H1 (cell line): Measurements from ENCODE around the gene ASTN2. TPM values are rescaled to one million over a fixed set of nuclear protein-coding genes. Genes with fewer than 3 reads are reported as not detected.

Experiments used
- CTCF ChIA-PET: fragments of 300-600 bp; sonication (Branson Sonifier 250); formaldehyde crosslinking; loops from one replicate; lab custom pipeline; 2021; ENCODE audit not compliant: partially characterized antibody; lab: Charles Lee
- POLR2A ChIA-PET: fragments of 300-600 bp; sonication (Branson Sonifier 250); formaldehyde crosslinking; loops from one replicate; lab custom pipeline; 2021; ENCODE audit warnings: inconsistent platforms; ENCODE audit not compliant: partially characterized antibody; lab: Charles Lee
- DNase-seq, 2 experiments: peaks; one replicate each; pipeline versions ENCODE4 v3.0.0 to v3.0.0-alpha.2; 2010 to 2022; ENCODE audit warnings: low spot score in 2 of 2, low read depth in 1 of 2, mixed read lengths in 1 of 2
- FAIRE-seq: peaks from 2 replicates; lab custom pipeline; 2011; peaks lifted over from hg19 to GRCh38; lab: Jason Lieb, UNC
- H2AFZ ChIP-seq: 2 replicates; pipeline ENCODE4 v1.8.1; 2012; ENCODE audit warnings: low read length, inconsistent platforms
- H2AK5ac ChIP-seq: 2 replicates; pipeline ENCODE4 v1.6.1; 2013; ENCODE audit warnings: low read depth, low read length
- H2BK120ac ChIP-seq: replicated peaks from 2 replicates; pipeline ENCODE3; 2013; ENCODE audit warnings: low read depth, low read length, inconsistent platforms
- H2BK12ac ChIP-seq: 2 replicates; pipeline ENCODE4 v1.6.1; 2013; ENCODE audit warnings: low read depth, low read length
- H2BK15ac ChIP-seq: 2 replicates; pipeline ENCODE4 v1.6.1; 2013; ENCODE audit warnings: low read length
- H2BK20ac ChIP-seq: 2 replicates; pipeline ENCODE4 v1.6.1; 2013; ENCODE audit warnings: low read length
- H2BK5ac ChIP-seq: 2 replicates; pipeline ENCODE4 v1.6.1; 2013; ENCODE audit warnings: low read depth, low read length
- H3K14ac ChIP-seq: 2 replicates; pipeline ENCODE4 v1.6.1; 2013; ENCODE audit warnings: inconsistent platforms; ENCODE audit not compliant: insufficient read length
- H3K18ac ChIP-seq: 2 replicates; pipeline ENCODE4 v1.6.1; 2013; ENCODE audit warnings: low read length; ENCODE audit errors: extremely low read depth
- H3K23ac ChIP-seq: 2 replicates; pipeline ENCODE4 v1.6.1; 2013; ENCODE audit warnings: inconsistent platforms; ENCODE audit not compliant: insufficient read length
- H3K23me2 ChIP-seq: 2 replicates; pipeline ENCODE4 v1.6.1; 2013; ENCODE audit warnings: low read depth, low read length
- H3K27ac ChIP-seq: 2 replicates; pipeline ENCODE4 v1.6.1; 2011; ENCODE audit warnings: low read depth, low read length, inconsistent platforms
- H3K27me3 ChIP-seq, 4 experiments: replicated peaks in 1 of 4; 1 replicate in 1 of 4; 2 replicates in 3 of 4; pipeline versions ENCODE4 v1.6.1 to v1.8.1; 2011 to 2013; ENCODE audit warnings: low read length in 3 of 4, mild to moderate bottlenecking in 3 of 4, inconsistent platforms in 2 of 4, mixed read lengths in 2 of 4, moderate library complexity in 1 of 4; ENCODE audit not compliant: control insufficient read depth in 3 of 4, insufficient read depth in 3 of 4; ENCODE audit errors: extremely low read depth in 1 of 4
- H3K36me3 ChIP-seq, 4 experiments: 2 replicates each; pipeline versions ENCODE4 v1.6.1 to v1.8.1; 2011 to 2013; ENCODE audit warnings: mild to moderate bottlenecking in 4 of 4, low read length in 3 of 4, moderate library complexity in 2 of 4, control low read depth in 1 of 4, inconsistent platforms in 1 of 4; ENCODE audit not compliant: insufficient read depth in 4 of 4, control insufficient read depth in 2 of 4
- H3K4ac ChIP-seq: replicated peaks from 2 replicates; pipeline ENCODE3; 2013; ENCODE audit warnings: low read length, low read depth, mixed read lengths, inconsistent platforms; ENCODE audit not compliant: insufficient read length
- H3K4me1 ChIP-seq, 4 experiments: replicated peaks in 1 of 4; 1 replicate in 1 of 4; 2 replicates in 3 of 4; pipeline versions ENCODE4 v1.6.1 to v1.8.1; 2011 to 2013; ENCODE audit warnings: low read length in 3 of 4, inconsistent platforms in 2 of 4, mixed read lengths in 1 of 4; ENCODE audit not compliant: insufficient read depth in 4 of 4, control insufficient read depth in 3 of 4
- H3K4me2 ChIP-seq, 2 experiments: 2 replicates each; pipeline versions ENCODE4 v1.6.1 to v1.8.1; 2011 to 2013; ENCODE audit warnings: low read depth in 2 of 2, low read length in 2 of 2, control low read depth in 1 of 2, inconsistent platforms in 1 of 2, mild to moderate bottlenecking in 1 of 2; ENCODE audit not compliant: insufficient read depth in 1 of 2
- H3K4me3 ChIP-seq, 4 experiments: fragments of 200-600, 300-600 bp in 1 of 4; sonication (generic), shearing (Covaris generic), sonication (Bioruptor Twin) in 1 of 4; 2 replicates each; pipeline versions ENCODE4 v1.5.1 to v1.8.1; 2011 to 2016; ENCODE audit warnings: low read length in 4 of 4, low read depth in 3 of 4, control low read depth in 2 of 4, inconsistent platforms in 2 of 4, mild to moderate bottlenecking in 2 of 4, mixed read lengths in 1 of 4, moderate library complexity in 1 of 4; ENCODE audit not compliant: insufficient read depth in 2 of 4; ENCODE audit errors: extremely low read depth in 1 of 4
- H3K56ac ChIP-seq: replicated peaks from 2 replicates; pipeline ENCODE3; 2013; ENCODE audit warnings: low read depth, mild to moderate bottlenecking, mixed read lengths, low read length, inconsistent platforms; ENCODE audit not compliant: insufficient read length
- H3K79me1 ChIP-seq: 2 replicates; pipeline ENCODE4 v1.6.1; 2013; ENCODE audit warnings: low read depth, low read length, control low read depth
- H3K79me2 ChIP-seq, 2 experiments: 2 replicates each; pipeline versions ENCODE4 v1.6.1 to v1.8.1; 2012 to 2013; ENCODE audit warnings: low read length in 2 of 2, mild to moderate bottlenecking in 2 of 2, inconsistent platforms in 1 of 2; ENCODE audit not compliant: insufficient read depth in 2 of 2, control insufficient read depth in 1 of 2
- H3K9ac ChIP-seq, 4 experiments: replicated peaks in 1 of 4; 1 replicate in 1 of 4; 2 replicates in 3 of 4; pipeline versions ENCODE4 v1.6.1 to v1.8.1; 2011 to 2013; ENCODE audit warnings: low read depth in 3 of 4, low read length in 3 of 4, control low read depth in 2 of 4, mild to moderate bottlenecking in 2 of 4, moderate library complexity in 2 of 4, inconsistent platforms in 1 of 4; ENCODE audit errors: extremely low read depth in 1 of 4
- H3K9me3 ChIP-seq, 2 experiments: 2 replicates each; pipeline versions ENCODE4 v1.6.1 to v1.8.1; 2012 to 2013; ENCODE audit warnings: mild to moderate bottlenecking in 2 of 2, moderate library complexity in 2 of 2, control low read depth in 1 of 2, inconsistent platforms in 1 of 2, low read depth in 1 of 2, low read length in 1 of 2, mixed read lengths in 1 of 2; ENCODE audit not compliant: insufficient read depth in 2 of 2
- H4K20me1 ChIP-seq, 2 experiments: replicated peaks in 1 of 2; 2 replicates each; pipeline versions ENCODE3 to v1.8.1; 2011 to 2013; ENCODE audit warnings: inconsistent platforms in 2 of 2, low read length in 2 of 2, mild to moderate bottlenecking in 1 of 2; ENCODE audit not compliant: insufficient read depth in 2 of 2, control insufficient read depth in 1 of 2
- H4K5ac ChIP-seq: 2 replicates; pipeline ENCODE4 v1.6.1; 2013; ENCODE audit warnings: low read length, low read depth, mixed read lengths, inconsistent platforms; ENCODE audit not compliant: insufficient read length
- H4K8ac ChIP-seq: 2 replicates; pipeline ENCODE4 v1.8.0; 2013; ENCODE audit warnings: mild to moderate bottlenecking, moderate library complexity, low read length, inconsistent platforms; ENCODE audit not compliant: insufficient read depth; ENCODE audit errors: extremely low read depth
- H4K91ac ChIP-seq: replicated peaks from 2 replicates; pipeline ENCODE3; 2013; ENCODE audit warnings: low read length, mixed read lengths, inconsistent platforms; ENCODE audit not compliant: insufficient read length
- ASH2L ChIP-seq: fragments of 200-600, 300-600 bp; sonication (generic); IDR thresholded peaks from one replicate; pipeline ENCODE4 v1.7.1; 2017; ENCODE audit warnings: low read length
- BACH1 ChIP-seq: IDR thresholded peaks from 2 replicates; pipeline ENCODE4 v1.6.1; 2012; ENCODE audit warnings: low read length, improper control_type of control experiment
- BCL11A ChIP-seq, 2 experiments: IDR thresholded peaks; one replicate each; pipeline ENCODE4 v1.6.1; 2011; ENCODE audit warnings: low read depth in 2 of 2, low read length in 2 of 2, mild to moderate bottlenecking in 2 of 2
- HDAC6 ChIP-seq: IDR thresholded peaks from one replicate; pipeline ENCODE4 v1.7.1; 2012; ENCODE audit warnings: low read depth, mild to moderate bottlenecking, inconsistent platforms, low read length, moderate library complexity
- JUND ChIP-seq: IDR thresholded peaks from 2 replicates; pipeline ENCODE4 v1.6.1; 2011; ENCODE audit warnings: mild to moderate bottlenecking, improper control_type of control experiment, low read length
- MAFK ChIP-seq: IDR thresholded peaks from 2 replicates; pipeline ENCODE4 v1.6.1; 2012; ENCODE audit warnings: low read depth, mild to moderate bottlenecking, improper control_type of control experiment, low read length
- NANOG ChIP-seq: IDR thresholded peaks from 2 replicates; pipeline ENCODE4 v1.6.1; 2011; ENCODE audit warnings: low read length, low read depth, mild to moderate bottlenecking, inconsistent platforms; ENCODE audit not compliant: insufficient read depth, poor library complexity, severe bottlenecking
- RAD21 ChIP-seq, 2 experiments: IDR thresholded peaks in 1 of 2; conservative IDR thresholded peaks in 1 of 2; 2 replicates each; pipeline ENCODE4 v1.6.1; 2011; ENCODE audit warnings: low read depth in 2 of 2, low read length in 2 of 2, improper control_type of control experiment in 1 of 2, inconsistent platforms in 1 of 2, mild to moderate bottlenecking in 1 of 2, moderate library complexity in 1 of 2
- RFX5 ChIP-seq: IDR thresholded peaks from 2 replicates; pipeline ENCODE4 v1.6.1; 2011; ENCODE audit warnings: low read depth, low read length, improper control_type of control experiment, borderline replicate concordance
- SIN3A ChIP-seq, 2 experiments: IDR thresholded peaks in 1 of 2; conservative IDR thresholded peaks in 1 of 2; 2 replicates each; pipeline ENCODE4 v1.6.1; 2011 to 2012; ENCODE audit warnings: low read length in 2 of 2, improper control_type of control experiment in 1 of 2, low read depth in 1 of 2, mild to moderate bottlenecking in 1 of 2
- SP4 ChIP-seq: IDR thresholded peaks from 2 replicates; pipeline ENCODE4 v1.6.1; 2012; ENCODE audit warnings: low read length, inconsistent platforms
- TAF7 ChIP-seq: optimal IDR thresholded peaks from 2 replicates; pipeline ENCODE3; 2011; ENCODE audit warnings: low read depth, mild to moderate bottlenecking, inconsistent platforms, low read length, moderate library complexity, borderline replicate concordance
- ZNF274 ChIP-seq: IDR thresholded peaks from 2 replicates; pipeline ENCODE4 v1.7.0; 2012; ENCODE audit warnings: low read length, borderline replicate concordance; ENCODE audit errors: extremely low read depth
- WGBS, 2 experiments: shearing (Covaris generic) in 1 of 2; methylation state at CpG; one replicate each; pipeline versions ENCODE4 v1.1.6 to v1.1.7; 2013 to 2015; ENCODE audit warnings: low lambda C conversion rate in 2 of 2, mixed read lengths in 2 of 2, inconsistent platforms in 1 of 2, low coverage in 1 of 2, missing lambda C conversion rate in 1 of 2; ENCODE audit not compliant: insufficient replicate concordance in 2 of 2, insufficient coverage in 1 of 2, insufficient read length in 1 of 2; ENCODE audit errors: extremely low coverage in 1 of 2, missing lambda C conversion rate in 1 of 2; 5-methylcytosine and 5-hydroxymethylcytosine counted together
- polyA plus RNA-seq, 7 experiments: library from polyadenylated mRNA; depleted of rRNA in 3 of 7; stranded (reverse) in 5 of 7; unstranded in 2 of 7; fragments of >200 nt in 5 of 7; fragments of 200-250 nt in 2 of 7; gene quantifications; 1 replicate in 5 of 7; 2 replicates in 1 of 7; 4 replicates in 1 of 7; pipeline versions ENCODE4 v1.2.1 to v1.2.3, GENCODE V29; 2011 to 2013; ENCODE audit warnings: missing spikeins in 2 of 7, mixed read lengths in 2 of 7
- total RNA-seq: library from RNA; stranded (reverse); fragmentation: NEBNext Ultra II Directional; extraction: Animal tissue kit (Norgen Biotek cat#: 25700); gene quantifications from 2 replicates; pipeline ENCODE4 v1.2.1, GENCODE V29; 2021

ASTN2 gene
- total and polyA plus RNA-seq, 2 of the 8 experiments (the other 6 are each of a cell fraction or from before 2014, with no cell fraction given), result 8.2 to 13.7 TPM

DNA sequence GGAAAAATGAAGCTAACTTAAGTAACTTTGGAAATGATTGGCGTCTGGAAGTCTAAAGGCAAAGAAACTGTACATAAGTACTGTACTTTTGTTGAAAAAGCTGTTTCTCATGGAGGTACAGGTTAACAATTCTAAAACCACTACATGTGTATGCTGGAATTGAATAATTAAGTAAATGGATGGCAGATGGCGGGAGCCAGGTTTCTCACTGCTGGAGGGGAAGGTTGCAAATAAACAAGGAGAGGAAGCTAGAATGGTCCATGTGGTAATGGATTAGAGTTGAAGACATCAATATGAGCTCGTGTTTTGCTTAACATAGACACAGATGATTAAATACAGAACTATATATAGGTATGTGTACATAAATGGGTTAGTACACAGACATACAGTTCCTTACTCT lies 43.2 kb upstream of the ASTN2 start:
- Histone ChIP-seq H2BK12ac (no peak overlapping the region), H4K91ac (no peak overlapping the region), H2BK15ac (no peak overlapping the region), H2BK5ac (no peak overlapping the region), H3K79me1 (no peaks in the 10 kb centered on the region), H4K8ac (no peak overlapping the region), H3K9ac (no peak overlapping the region), H4K5ac (no peak overlapping the region), H3K36me3 (no peaks in the 10 kb centered on the region), H3K14ac (no peak overlapping the region), H2AFZ (no peak overlapping the region), H3K9me3 (no peaks in the 10 kb centered on the region), H3K23me2 (no peaks in the 10 kb centered on the region), H3K4me2 (no peak overlapping the region), H3K27ac (no peak overlapping the region), H3K4ac (no peak overlapping the region), H3K79me2 (no peaks in the 10 kb centered on the region), H2BK120ac (no peak overlapping the region), H4K20me1 (no peaks in the 10 kb centered on the region), H3K18ac (no peak overlapping the region), H3K56ac (no peak overlapping the region), H3K4me3 (no peak overlapping the region), H2BK20ac (no peak overlapping the region), H3K23ac (no peak overlapping the region), H2AK5ac (no peak overlapping the region), H3K4me1 (no peaks in the 10 kb centered on the region), H3K27me3 (no peaks in the 10 kb centered on the region)
- FAIRE-seq, result no peak
- ChIA-PET CTCF (interaction anchor here (0.6 to 1.2 kb wide), 5 partner anchors 9 to 1289 kb away, joined by 3 read pairs; no protein-coding TSS in a partner anchor), POLR2A (no interaction called here)
- no peak for DNase-seq
- 90% methylated on average over 3 of the region's 3 CpGs; no CpG with 5 or more reads in 1 of the 2 experiments for WGBS, 2 experiments
- TF ChIP-seq JUND (no peak), RFX5 (no peak), ASH2L (no peak), MAFK (no peak), ZNF274 (no peak), NANOG (no peak), RAD21 (IDR thresholded peaks at IDR 0.05 in 1 of 2, conservative IDR thresholded peaks at IDR 0.05 in 1 of 2; ENCODE audit: low read depth in 2 of 2, low read length in 2 of 2) (no peak), BCL11A (IDR thresholded peaks at IDR 0.05; ENCODE audit: low read depth in 2 of 2, low read length in 2 of 2) (no peak), TAF7 (no peak), HDAC6 (no peak), SP4 (no peak), BACH1 (no peak), SIN3A (conservative IDR thresholded peaks at IDR 0.05 in 1 of 2, IDR thresholded peaks at IDR 0.05 in 1 of 2; ENCODE audit: low read depth in 1 of 2, low read length in 2 of 2) (no peak)
